C4-2B (cell line): Measurements from ENCODE around the gene TPRG1L.

Experiments
- CTCF ChIP-seq: fragments of 450-650 bp; conservative IDR thresholded peaks from 2 replicates; pipeline ENCODE4 v1.5.1; 2017; ENCODE audit warnings: mild to moderate bottlenecking
- ZFX ChIP-seq: fragments of 450-650 bp; IDR thresholded peaks from 2 replicates; pipeline ENCODE4 v1.6.1; 2017

DNA sequence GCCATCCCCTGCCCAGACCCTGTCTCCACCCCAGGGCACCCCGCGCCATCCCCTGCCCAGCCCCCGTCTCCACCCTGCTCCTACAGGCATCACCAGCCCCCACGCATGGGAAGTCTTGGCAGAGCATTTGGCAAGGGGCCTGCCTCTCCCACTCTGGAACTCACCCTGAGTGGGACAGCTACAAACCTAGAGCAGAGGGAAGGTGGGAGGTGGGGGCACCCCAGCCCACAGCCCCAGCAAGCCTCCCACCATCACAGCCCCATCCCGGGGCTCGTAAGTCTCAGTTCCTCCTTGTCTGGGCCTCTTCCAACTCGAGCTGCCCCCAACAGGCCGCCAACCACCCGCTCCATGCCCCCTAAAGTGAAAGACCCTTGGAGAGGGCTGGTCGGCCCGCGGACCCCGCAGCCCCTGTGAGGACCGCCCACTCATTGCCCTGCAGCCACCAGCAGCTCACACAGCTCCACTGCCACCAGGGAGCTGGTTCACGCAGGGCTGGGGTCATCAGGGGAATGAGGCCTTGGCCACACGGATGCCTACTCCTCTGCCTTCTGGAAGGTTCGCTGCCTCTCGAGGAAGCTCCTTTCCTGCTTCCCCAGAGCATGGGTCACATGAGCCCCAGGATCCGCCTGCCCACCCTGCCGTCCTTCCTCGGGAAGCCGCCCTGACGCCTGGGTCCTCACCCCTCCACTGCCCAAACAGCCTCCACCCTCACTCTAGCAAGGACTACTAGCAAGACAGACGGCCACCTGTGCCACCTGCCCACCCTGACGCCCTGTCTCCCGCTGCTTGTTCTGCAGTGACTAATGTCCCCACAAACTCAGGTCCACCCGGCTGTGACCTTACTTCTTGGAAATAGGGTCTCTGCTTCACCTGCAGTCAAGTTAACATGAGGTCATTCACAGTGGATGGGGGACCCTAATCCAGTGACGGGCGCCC lies 27.9 kb upstream of the TPRG1L start:
- TF ChIP-seq CTCF: no peak
- no peak for TF ChIP-seq ZFX
